C4-2B (cell line): ENCODE measurements around the gene ATP8B1.
A peak's percentile ranks its signal among the peaks of the same experiment; 100 is the strongest.

Experiments used
- H3K27ac ChIP-seq: fragments of 450-650 bp; 2 replicates; pipeline ENCODE4 v1.5.1; 2017
- ZFX ChIP-seq: fragments of 450-650 bp; IDR thresholded peaks from 2 replicates; pipeline ENCODE4 v1.6.1; 2017
- TF ChIP-seq, protein P1 (sequence below): fragments of 450-650 bp; conservative IDR thresholded peaks from 2 replicates; pipeline ENCODE4 v1.5.1; 2017; ENCODE audit warnings: mild to moderate bottlenecking

The ATP8B1 gene

GRCh38 chr18:57635003-57635822, 167.9 kb downstream of the ATP8B1 start:
- peak overlapping the region; percentile 23; the same call in 1 of the 2 replicates for H3K27ac ChIP-seq

DNA sequence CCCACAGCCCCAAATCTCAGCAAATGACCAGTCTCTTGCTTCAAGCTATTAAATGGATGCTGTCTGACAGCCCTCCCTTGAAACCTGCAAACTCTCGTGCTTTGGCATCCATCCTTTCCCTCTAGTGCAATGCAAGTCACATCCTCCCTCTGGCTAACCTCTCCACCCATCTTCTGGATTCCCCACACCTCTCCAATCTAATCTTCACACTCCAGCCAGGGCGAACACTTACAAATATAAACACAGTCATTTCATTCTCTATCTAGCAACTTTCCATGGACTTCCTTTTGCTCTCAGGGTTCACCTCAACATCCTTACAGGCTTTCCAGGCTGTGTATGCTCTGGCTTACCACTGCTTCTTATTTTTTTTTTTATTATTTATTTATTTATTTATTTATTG, 171.4 kb downstream of the ATP8B1 start:
- no peak overlapping the region for H3K27ac ChIP-seq
- TF ChIP-seq, protein P1, sequence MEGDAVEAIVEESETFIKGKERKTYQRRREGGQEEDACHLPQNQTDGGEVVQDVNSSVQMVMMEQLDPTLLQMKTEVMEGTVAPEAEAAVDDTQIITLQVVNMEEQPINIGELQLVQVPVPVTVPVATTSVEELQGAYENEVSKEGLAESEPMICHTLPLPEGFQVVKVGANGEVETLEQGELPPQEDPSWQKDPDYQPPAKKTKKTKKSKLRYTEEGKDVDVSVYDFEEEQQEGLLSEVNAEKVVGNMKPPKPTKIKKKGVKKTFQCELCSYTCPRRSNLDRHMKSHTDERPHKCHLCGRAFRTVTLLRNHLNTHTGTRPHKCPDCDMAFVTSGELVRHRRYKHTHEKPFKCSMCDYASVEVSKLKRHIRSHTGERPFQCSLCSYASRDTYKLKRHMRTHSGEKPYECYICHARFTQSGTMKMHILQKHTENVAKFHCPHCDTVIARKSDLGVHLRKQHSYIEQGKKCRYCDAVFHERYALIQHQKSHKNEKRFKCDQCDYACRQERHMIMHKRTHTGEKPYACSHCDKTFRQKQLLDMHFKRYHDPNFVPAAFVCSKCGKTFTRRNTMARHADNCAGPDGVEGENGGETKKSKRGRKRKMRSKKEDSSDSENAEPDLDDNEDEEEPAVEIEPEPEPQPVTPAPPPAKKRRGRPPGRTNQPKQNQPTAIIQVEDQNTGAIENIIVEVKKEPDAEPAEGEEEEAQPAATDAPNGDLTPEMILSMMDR = no peak

More at GRCh38 chr18:57635003-57635822, 167.9 kb downstream of the ATP8B1 start:
- no peak for TF ChIP-seq ZFX
- TF ChIP-seq, protein P1 = no peak

DNA sequence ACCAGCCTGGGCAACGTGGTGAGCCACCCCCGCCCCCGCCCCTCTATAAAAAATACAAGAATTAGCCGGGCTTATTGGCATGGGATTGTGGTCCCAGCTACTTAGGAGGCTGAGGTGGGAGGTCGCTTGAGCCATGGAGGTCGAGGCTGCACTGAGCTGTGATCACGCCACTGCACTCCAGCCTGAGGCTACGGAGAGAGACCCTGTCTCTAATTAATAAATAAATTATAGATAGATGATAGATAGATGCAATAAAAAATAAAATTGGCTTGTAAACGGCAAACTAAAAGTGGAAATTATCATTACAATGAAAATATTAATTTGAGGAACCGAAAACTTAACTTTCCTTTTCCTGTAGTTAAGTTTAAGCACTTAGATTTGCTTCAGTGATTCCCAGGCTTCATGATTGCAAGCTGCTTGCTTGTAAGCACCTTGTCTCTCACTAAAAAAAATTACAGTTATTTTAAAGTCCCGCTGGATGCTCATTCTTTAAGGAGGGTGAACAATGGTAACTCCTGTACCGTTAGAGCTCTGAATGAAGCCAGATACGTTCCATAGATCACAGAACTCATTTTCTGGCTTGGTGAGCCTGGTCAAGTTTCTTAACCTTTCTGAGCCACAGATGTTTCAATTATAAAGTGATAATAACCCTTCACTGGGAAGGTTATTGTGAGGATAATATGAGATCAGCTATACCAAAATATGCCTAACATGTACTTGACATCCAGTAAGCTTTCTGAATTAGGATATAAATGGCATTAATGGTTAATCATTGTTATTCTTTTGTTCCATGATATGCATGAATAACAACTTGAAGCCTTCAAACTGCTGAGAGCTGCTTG, 172.1 kb downstream of the ATP8B1 start:
- no peak for TF ChIP-seq ZFX
- TF ChIP-seq, protein P1 = no peak
- peak overlapping the region; percentile 56 for H3K27ac ChIP-seq

DNA sequence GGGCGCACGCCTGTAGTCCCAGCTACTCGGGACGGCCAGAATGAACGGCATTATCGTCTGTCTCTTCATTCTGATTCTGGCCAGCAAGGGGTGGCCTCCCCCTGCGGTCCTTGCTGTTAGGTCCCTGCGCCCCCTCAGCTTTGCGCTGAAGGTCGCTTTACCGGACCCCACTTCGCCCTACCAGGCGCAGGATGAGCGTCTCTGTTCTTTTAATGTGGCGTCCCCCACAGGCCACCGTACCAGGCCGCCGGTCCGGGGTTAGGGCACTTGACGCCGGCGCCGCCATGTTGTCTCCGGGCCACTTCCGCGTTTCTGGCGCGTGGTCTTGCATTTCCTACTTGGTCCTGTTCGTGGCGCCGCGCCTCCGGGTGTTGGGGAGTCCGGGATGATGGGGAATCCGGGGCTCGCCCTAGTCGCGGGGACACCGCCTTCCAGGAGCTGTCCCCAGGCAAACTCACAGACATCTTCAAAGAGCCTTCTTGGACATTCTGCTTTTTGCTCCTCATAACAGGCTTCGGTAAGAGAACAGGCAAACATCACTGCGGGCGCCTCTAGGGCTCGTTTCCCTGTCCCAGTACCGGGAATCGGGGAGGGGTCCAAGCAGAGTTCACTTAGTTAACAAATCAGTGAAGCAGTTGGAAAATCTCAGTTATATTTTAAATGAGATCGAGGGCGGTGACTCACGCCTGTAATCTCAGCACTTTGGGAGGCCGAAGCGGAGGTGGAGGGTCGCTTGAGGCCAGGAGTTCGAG, 172.9 kb downstream of the ATP8B1 start:
- peak overlapping the region; percentile 56 for H3K27ac ChIP-seq
- TF ChIP-seq, protein P1 = peak; percentile 66
- no peak for TF ChIP-seq ZFX

DNA sequence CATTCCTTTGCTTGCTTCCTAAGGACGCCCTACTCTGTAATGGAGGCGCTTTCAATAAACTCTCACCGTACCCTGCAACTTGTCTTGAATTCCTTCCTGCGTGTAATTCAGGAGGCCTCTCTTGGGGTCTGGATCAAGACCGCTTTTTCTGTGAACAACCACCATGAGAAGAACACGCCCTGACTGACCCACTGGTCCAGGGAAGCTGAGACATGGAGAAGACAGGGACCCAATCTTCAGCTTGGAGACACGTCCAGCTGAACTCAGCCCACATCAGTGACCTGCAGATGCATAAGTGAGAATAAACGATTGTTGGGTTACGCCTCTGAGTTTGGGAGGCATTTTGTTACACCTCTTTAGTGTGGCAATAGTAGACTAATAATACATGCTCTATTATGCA, 173.7 kb downstream of the ATP8B1 start:
- H3K27ac ChIP-seq = peak overlapping the region; percentile 56

DNA sequence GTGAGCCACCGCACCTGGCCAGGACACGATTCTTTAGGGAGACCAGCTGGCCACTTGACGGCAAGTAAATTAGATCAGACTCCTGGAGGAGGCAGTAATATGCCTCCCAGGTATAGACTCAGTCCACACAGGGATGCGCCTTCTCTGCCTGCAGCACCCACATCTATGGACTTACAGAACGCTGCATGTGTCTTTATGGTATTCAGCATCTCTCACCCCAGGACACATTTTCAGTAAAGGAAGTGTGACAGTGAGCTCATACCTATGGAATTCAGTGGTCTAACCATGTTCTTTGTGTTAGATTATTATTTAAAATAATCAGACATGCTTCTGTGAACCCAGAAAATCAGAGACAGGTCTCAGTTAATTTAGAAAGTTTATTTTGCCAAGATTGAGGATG, 175.6 kb downstream of the ATP8B1 start:
- TF ChIP-seq ZFX = no peak
- TF ChIP-seq, protein P1 = no peak
- H3K27ac ChIP-seq = no peak overlapping the region

More for the DNA sequence above, 173.7 kb downstream of the ATP8B1 start:
- TF ChIP-seq, protein P1 = no peak
- no peak for TF ChIP-seq ZFX
